Fibroblast of skin of left biceps (primary cell): Measurements from ENCODE around the gene GOLGA8O.
"Not testable (repeated sequence)": the region's sequence is repeated elsewhere in the genome, so short reads cannot be mapped to it uniquely, and the experiment has no call there.

Source experiments
- DNase-seq, 2 experiments: peaks; one replicate each; pipeline ENCODE4 v3.0.0-alpha.2; 2013; ENCODE audit warnings: low read depth in 2 of 2

Gene GOLGA8O, protein sequence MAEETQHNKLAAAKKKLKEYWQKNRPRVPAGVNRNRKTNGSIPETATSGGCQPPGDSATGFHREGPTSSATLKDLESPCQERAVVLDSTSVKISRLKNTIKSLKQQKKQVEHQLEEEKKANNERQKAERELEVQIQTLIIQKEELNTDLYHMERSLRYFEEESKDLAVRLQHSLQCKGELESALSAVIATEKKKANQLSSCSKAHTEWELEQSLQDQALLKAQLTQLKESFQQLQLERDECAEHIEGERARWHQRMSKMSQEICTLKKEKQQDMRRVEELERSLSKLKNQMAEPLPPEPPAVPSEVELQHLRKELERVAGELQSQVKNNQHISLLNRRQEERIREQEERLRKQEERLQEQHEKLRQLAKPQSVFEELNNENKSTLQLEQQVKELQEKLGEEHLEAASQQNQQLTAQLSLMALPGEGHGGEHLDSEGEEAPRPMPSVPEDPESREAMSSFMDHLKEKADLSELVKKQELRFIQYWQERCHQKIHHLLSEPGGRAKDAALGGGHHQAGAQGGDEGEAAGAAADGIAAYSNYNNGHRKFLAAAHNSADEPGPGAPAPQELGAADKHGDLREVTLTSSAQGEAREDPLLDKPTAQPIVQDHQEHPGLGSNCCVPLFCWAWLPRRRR

DNA sequence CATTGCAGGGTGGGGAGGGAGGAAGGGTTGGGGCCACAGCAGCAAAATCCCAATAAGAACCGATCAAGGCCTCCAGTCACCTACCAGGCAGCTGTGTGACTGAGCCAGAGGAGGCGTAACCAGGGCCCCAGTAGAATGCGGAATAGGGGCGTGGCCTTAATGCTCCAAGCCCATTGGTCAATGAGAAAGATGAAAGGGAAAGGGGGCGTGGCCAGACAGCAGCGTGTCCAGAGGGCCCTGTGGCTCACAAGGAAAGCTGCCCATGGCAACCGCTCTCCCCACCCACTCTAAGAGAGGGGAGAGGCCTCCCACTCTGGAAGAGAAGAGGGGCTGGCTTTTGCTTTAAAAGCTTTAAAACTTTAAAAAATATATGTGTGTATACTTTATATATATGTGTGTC is at the start of gene GOLGA8O:
Gene GOLGA8O (minus strand): TSS at position 101 of the 400 bp plus-strand sequence. CDS start 98 bp downstream, at position 3.
- not testable (repeated sequence) for DNase-seq

DNA sequence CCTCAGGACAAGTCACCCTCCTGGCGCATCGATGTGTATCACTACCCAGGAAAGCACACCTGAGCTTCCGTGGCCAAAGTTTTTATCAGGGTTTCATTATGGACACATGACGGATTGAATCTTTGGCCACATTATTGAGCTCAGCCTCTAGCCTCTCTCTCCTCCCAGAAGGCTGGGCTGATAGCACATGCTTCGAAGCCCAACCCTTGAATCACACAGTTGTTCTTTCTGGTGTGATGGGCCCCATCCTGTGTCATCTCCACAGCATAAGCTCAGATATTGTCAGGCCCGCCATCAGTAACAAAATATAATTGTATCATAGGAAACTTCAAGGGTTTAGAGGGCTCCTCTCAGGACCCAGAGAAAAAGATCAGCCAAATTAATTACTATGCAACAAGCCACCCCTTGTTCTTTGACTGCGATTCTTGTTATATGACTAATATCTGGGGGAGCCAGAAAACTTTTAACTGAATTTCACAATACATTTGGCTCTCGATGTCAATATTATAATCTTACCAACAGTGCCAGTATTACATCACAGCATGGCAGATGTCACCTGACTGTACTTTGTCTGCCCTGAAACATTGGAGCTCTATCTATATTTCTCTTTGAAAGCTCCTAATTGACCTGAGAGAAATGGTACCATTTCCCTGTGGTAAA is 48.8 kb upstream of the GOLGA8O start:
- DNase-seq, result not testable (repeated sequence)

DNA sequence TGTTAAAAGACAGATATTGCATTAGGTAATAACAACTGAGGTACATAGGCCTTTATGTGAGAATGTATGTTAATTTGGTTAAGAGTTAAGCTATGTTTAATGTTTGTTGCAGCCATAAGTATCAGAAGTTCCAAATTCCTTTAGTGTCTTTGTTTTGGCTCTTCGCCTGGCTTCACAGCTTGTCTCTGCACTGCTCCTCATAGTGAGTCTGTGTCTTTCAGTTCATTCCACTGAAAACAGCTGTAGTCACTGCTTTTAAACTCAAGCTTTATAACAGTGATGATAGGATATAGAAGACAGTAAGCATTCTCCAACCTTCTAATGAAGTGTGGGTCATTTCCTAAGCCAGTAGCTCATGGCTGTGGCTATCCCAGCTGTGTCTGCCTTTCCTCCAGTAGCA is 47.5 kb upstream of the GOLGA8O start:
- DNase-seq, result peak; percentile 2 to 6

DNA sequence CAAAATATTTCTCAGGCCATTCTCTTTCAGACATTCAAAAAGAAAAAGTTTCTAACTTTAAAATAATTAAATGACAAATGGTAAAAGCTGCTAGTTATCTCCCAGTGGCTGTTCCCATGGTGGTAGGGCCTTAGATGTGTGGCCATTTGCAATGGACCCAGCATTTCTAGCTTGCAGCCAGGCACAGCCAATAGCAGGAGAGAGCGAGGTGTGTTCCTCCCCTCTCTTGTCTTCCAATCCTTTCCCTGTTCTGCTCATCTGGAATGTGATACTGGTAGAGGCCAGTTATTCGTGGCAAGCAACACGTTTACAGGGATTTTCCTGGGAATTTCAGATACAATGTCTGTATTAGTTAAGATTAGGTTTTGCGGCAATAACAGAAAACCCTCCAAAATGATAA is 37.3 kb upstream of the GOLGA8O start:
- DNase-seq, result not testable (repeated sequence)

DNA sequence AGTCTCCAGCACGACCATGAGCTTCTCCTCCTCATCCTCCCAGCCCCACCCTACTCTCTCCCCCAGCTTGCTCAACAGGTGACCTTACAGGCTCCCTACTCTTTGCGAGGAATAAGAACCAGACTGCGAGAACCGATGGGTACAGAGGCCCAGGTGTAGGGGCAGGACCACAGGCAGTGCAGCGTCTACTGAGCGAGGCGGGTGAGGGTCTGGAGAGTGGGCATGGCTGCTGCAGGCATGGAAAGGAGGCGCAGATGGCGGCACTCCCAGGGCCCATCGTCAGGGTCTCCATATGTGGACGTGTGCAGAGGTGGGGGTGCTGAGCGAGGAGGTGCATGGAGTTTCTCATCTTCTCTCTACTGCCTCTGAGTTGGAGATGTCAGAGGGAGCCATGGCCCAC is 31.0 kb upstream of the GOLGA8O start:
- DNase-seq, result not testable (repeated sequence)

DNA sequence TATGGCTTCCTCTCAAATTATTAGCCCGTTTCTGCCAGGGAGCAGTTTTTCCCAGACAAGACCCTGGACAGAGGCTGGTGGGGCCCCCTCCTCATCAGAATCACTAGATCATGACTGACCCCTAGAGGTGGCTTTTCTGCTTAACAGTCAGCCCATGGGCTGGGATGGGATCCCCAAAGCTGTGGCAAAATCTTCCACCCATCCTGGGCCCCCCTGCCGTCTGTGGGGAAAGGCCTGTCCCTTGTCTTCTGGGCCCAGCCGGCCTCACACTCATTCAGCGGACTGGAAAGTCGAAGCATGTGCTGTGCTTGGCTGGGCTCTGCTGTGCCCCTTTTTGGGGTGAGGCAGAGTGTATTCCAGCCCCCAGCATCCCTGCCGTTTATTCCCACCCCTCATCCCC is 27.9 kb upstream of the GOLGA8O start:
- DNase-seq, result not testable (repeated sequence)

DNA sequence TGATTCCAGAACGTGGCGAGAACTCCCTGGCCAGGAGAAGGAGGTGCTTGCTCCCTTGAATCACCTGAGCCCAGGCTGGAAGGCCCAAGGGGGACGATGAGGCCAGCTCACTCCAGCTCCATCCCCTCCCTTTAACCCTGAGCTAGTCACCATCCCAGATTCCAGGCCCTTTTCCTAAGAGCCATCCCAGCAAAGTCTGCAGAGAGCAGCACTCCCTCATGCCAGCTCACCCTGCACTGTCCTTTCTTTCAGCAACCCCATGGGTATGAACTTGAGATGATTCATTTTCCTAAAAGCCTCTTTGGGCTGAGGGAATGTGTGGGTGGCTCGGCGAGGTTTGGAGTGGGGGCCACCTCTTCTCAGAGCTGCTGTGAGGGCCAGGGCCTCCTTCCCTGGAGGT is 26.2 kb upstream of the GOLGA8O start:
- DNase-seq, result not testable (repeated sequence)

DNA sequence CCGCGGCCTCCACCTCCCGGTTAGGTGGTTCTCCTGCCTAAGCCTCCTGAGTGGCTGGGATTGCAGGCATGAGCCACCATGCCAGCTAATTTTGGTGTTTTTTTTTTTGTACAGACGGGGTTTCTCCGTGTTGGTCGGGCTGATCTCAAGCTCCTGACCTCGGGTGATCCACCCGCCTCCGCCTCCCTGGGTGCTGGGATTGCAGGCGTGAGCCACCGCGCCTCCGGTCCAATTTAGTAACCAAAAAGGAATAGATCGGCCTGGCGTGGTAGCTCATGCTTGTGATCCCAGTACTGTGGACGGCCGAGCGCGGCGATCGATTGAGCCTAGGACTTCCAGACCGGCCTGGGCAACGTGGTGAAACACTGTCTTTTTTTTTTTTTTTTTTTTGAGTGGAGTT is 12.6 kb upstream of the GOLGA8O start:
- DNase-seq, result not testable (repeated sequence)

DNA sequence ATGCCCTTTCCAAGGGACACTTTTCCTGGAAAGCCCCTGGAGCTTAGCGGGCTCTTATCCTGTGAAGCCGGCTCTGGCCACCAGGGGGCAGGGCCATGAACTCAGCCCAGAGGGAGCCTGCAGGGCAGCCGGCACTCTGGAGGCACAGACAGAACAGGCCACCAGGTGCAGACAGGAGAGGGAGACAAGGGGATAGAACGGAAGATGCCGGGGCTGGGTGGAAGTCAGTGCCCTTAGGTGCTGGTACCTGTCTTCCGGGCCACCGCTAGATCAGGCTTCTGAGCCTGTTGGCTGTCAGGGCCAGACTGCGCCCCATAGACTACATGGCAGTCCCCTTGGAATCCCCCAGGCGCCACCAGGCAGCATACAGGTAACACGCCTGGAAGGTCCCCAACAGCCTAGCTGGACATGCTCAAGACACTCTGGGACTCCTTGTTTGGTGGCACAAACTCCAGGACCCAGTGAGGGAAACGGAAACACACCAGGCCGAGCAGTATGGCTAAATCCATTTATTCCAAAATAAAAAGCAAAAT is 14.9 kb downstream of the GOLGA8O start:
- DNase-seq, result not testable (repeated sequence)

DNA sequence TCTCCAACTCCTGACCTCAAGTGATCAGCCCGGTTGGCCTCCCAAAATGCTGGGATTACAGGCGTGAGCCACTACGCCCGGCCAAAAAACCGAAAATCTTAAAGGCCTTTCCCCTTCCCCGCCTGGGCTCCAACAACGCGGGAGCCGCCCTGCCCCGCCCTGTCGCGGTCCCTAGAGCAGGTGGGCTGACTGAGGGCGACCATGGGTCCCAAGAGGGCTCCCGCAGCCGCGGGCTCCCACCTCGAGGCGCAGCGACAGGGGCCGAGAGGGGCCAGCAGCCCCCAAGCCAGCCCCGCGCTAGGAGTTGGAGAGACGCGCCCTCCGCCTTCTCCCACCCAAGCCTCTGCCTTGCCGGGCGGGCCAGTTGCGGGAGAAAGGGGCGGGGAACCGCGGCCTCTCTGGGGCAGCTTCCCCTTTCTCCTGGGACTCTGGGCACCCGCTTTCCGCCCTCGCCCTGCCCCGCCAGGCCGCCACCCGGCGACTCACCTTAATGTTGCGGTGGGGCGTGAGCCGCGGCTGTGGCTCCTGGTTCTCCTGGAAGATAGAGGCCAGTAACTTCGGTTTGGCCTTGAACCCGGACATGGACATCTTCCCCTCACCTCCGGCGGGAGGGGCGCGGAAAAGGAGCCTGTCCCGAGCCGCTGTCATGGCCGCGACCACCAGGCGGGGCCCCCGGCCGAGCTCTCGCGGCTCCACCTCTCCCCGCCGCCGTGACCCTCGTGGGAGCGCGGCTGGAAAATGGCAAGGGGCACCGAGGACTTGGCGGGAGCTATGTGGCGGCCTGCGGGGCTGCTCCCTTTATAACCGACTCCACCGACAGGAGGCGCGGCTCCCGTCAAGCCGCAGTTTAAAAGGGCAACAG is 21.1 kb downstream of the GOLGA8O start:
- DNase-seq, result not testable (repeated sequence)

DNA sequence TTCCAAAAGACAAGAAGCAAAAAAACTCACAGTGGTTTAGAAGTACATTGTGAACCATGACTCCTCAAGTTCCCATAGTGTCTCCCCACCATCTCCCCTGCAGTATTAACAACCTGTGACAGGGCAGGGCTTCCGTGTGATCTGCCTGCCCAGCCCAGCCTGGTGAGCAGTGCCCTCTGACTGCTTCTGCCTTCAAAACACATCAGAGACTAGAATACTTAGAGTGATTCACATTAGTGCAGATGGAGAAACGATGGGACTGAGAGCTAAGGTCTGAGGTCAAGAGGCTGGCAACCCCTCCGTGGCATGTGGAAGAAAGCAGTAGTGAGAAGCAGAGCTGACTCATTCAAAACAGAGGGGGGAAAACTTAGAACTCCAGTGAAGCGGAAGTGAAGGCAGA is 27.8 kb downstream of the GOLGA8O start:
- DNase-seq, result not testable (repeated sequence)

DNA sequence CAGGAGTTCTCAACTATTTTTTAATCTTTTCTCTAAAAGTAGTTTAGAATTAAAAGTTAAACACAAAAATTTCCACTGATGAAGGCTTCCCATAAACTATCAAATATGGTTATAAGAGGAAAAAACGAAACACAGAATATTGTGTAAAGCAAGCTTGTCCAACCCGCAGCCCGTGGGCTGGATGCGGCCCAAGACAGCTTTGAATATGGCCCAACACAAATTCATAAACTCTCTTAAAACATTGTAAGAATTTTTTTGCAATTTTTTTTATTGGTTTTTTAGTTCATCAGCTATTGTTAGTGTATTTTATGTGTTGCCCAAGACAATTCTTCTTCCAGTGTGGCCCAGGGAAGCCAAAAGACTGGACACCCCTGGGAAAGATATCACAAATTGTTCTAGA is 28.9 kb downstream of the GOLGA8O start:
- DNase-seq, result not testable (repeated sequence)

DNA sequence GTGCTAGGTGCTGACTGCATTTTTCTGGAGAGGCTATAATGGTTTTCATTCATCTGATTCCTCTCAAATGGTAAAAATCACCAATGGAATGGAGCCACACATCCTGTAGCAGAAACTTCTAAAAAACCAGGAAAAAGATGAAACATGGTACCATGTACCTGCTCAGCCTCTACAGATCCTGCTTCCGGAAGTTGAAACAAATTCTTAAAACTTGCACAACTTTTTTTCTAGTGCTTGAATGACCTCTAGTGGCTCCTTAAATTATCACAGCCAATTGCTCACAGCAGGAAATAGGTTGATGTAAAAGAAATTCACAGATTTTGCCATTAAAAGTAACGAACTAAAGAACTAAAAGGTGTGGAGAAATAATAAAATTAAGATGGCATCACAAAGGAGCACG is 47.5 kb downstream of the GOLGA8O start:
- not testable (repeated sequence) for DNase-seq

DNA sequence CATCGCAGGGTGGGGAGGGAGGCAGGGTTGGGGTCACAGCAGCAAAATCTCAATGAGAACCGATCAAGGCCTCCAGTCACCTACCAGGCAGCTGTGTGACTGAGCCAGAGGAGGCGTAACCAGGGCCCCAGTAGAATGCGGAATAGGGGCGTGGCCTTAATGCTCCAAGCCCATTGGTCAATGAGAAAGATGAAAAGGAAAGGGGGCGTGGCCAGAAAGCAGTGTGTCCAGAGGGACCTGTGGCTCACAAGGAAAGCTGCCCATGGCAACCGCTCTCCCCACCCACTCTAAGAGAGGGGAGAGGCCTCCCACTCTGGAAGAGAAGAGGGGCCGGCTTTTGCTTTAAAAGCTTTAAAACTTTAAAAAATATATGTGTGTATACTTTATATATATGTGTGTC is 52.2 kb downstream of the GOLGA8O start, which contains the start of gene GOLGA8K:
Gene GOLGA8K (minus strand): TSS at position 101 of the 400 bp plus-strand sequence. CDS start 98 bp downstream, at position 3.
- DNase-seq, result not testable (repeated sequence)

DNA sequence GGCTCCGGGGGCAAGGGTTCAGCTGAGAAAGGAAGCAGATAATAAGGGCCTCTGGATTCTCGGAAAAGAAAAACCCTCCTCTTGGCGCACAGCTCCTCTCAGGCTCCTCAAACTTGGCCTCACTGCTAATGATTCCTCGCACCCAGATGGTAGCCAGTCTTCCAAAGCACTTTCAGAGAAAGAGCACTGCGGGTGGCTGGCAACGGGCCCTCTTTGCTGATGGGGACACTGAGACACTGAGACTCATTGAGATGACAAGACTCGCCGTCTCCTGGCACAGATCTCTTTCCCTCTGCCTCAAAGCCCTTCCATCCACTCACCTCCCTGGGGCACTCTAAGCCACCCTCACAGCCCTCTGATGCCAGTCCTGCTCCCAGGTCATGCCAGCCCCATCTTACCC is 58.9 kb downstream of the GOLGA8O start:
- DNase-seq, result not testable (repeated sequence)
